CD4-positive, CD25-positive, alpha-beta regulatory T cell (primary cell): ENCODE measurements around the gene MAP3K13. TPM values are rescaled to one million over a fixed set of nuclear protein-coding genes. Genes with fewer than 3 reads are reported as not detected.
"Not testable (repeated sequence)": the region's sequence is repeated elsewhere in the genome, so short reads cannot be mapped to it uniquely, and the experiment has no call there.

Source experiments
- ATAC-seq, 2 donors: fragments of 150-1000 bp; cut with Tn5 transposase; one replicate each; pipeline ENCODE4 v1.10.0; 2021; ENCODE audit warnings: low read depth in 2 of 2, moderate number of reproducible peaks in 2 of 2, moderate library complexity in 1 of 2
- DNase-seq, 3 donors: peaks; one replicate each; pipeline versions ENCODE4 v3.0.0 to v3.0.0-alpha.2; 2012 to 2022; ENCODE audit warnings: mixed read lengths in 1 of 3
- H3K27ac ChIP-seq: one replicate; pipeline ENCODE4 v1.7.0; 2013; ENCODE audit warnings: mild to moderate bottlenecking, low read length; ENCODE audit not compliant: insufficient read depth, poor library complexity, severe bottlenecking
- H3K27me3 ChIP-seq: one replicate; pipeline ENCODE4 v1.7.0; 2013; ENCODE audit warnings: low read length; ENCODE audit not compliant: control insufficient read depth, insufficient read depth
- H3K36me3 ChIP-seq: one replicate; pipeline ENCODE4 v1.7.0; 2013; ENCODE audit warnings: mild to moderate bottlenecking, low read length, moderate library complexity; ENCODE audit not compliant: control insufficient read depth, insufficient read depth
- H3K4me1 ChIP-seq: 2 replicates; pipeline ENCODE4 v1.7.0; 2013; ENCODE audit warnings: mild to moderate bottlenecking, low read length; ENCODE audit not compliant: insufficient read depth, control insufficient read depth, poor library complexity, severe bottlenecking
- H3K4me3 ChIP-seq: one replicate; pipeline ENCODE4 v1.7.0; 2013; ENCODE audit warnings: low read depth, mild to moderate bottlenecking, low read length, moderate library complexity
- H3K9me3 ChIP-seq, 2 experiments: 1 replicate in 1 of 2; 2 replicates in 1 of 2; pipeline ENCODE4 v1.7.0; 2013; ENCODE audit warnings: low read length in 2 of 2, mild to moderate bottlenecking in 1 of 2, moderate library complexity in 1 of 2; ENCODE audit not compliant: control insufficient read depth in 2 of 2
- H3K27ac Mint-ChIP-seq, 3 donors: one replicate each; pipeline ENCODE4 v1.8.0; 2020 to 2022; ENCODE audit warnings: mild to moderate bottlenecking in 3 of 3, mixed read lengths in 3 of 3, moderate library complexity in 2 of 3
- H3K27me3 Mint-ChIP-seq: one replicate; pipeline ENCODE4 v1.8.0; 2022; ENCODE audit warnings: mild to moderate bottlenecking, mixed read lengths
- H3K36me3 Mint-ChIP-seq: one replicate; pipeline ENCODE4 v1.8.0; 2020; ENCODE audit warnings: mixed read lengths
- H3K4me1 Mint-ChIP-seq, 4 donors: one replicate each; pipeline ENCODE4 v1.8.0; 2020 to 2022; ENCODE audit warnings: mixed read lengths in 4 of 4, mild to moderate bottlenecking in 1 of 4
- H3K4me3 Mint-ChIP-seq, 4 donors: one replicate each; pipeline ENCODE4 v1.8.0; 2020 to 2022; ENCODE audit warnings: mild to moderate bottlenecking in 4 of 4, mixed read lengths in 4 of 4, moderate library complexity in 3 of 4
- H3K9me3 Mint-ChIP-seq, 7 donors: one replicate each; pipeline ENCODE4 v1.8.0; 2020 to 2022; ENCODE audit warnings: mixed read lengths in 7 of 7, mild to moderate bottlenecking in 3 of 7, moderate library complexity in 2 of 7
- polyA plus RNA-seq, 4 donors: library from polyadenylated mRNA; unstranded; fragments of 300-500 nt; fragmentation: Illumina TruSeq; gene quantifications; one replicate each; pipeline ENCODE4 v1.2.3, GENCODE V29; 2021
- total RNA-seq: library from RNA; stranded (reverse); gene quantifications from one replicate; pipeline ENCODE4 v1.2.3, GENCODE V29; 2022

MAP3K13 gene
- total and polyA plus RNA-seq, 5 donors from 2014 or later = 3.7 to 29.7 (median 22.2) TPM

- Histone ChIP-seq H3K4me3 (no peak overlapping the region), H3K27me3 (peaks cover 30% of the 10 kb centered on the region), H3K4me1 (peaks cover 5% of the 10 kb centered on the region), H3K9me3 (no peaks in the 10 kb centered on the region), H3K27ac (no peak overlapping the region), H3K36me3 (no peaks in the 10 kb centered on the region)
- Mint-ChIP-seq H3K27ac (no peak overlapping the region), H3K4me3 (no peak overlapping the region), H3K4me1 (peaks cover 7 to 13% (median 10%) of the 10 kb centered on the region in 4 donors), H3K27me3 (peaks cover 46% of the 10 kb centered on the region), H3K36me3 (no peaks in the 10 kb centered on the region), H3K9me3 (peaks cover 0 to 2% (median 0%) of the 10 kb centered on the region in 7 donors)
- DNase-seq = no peak
- ATAC-seq = no peak
These were observed 2.5 kb downstream of the MAP3K13 start for GRCh38 chr3:185365291-185366073.

DNA sequence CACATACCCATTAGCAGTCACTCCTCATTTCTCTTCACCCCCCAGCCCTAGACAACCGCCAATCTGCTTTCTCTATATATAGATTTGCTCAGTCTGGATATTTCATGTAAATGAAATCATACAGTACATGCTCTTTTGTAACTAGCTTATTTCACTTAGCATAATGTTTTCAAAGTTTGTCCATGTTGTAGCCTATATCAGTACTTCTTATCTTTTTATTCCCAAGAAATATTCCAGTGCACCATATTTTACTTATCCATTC lies 3.1 kb downstream of the MAP3K13 start:
- peaks cover 30% of the 10 kb centered on the region for H3K27me3 ChIP-seq
- H3K27ac ChIP-seq = no peak overlapping the region
- H3K27ac Mint-ChIP-seq = no peak overlapping the region
- no peaks in the 10 kb centered on the region for H3K36me3 ChIP-seq
- no peaks in the 10 kb centered on the region for H3K9me3 ChIP-seq
- peaks cover 5% of the 10 kb centered on the region for H3K4me1 ChIP-seq
- no peak overlapping the region for H3K4me3 ChIP-seq
- DNase-seq (no peak), ATAC-seq (no peak)
- peaks cover 46% of the 10 kb centered on the region for H3K27me3 Mint-ChIP-seq
- H3K9me3 Mint-ChIP-seq = peaks cover 0 to 2% (median 0%) of the 10 kb centered on the region in 7 donors
- no peak overlapping the region for H3K4me3 Mint-ChIP-seq
- H3K4me1 Mint-ChIP-seq = peaks cover 7 to 13% (median 10%) of the 10 kb centered on the region in 4 donors
- H3K36me3 Mint-ChIP-seq = no peaks in the 10 kb centered on the region

DNA sequence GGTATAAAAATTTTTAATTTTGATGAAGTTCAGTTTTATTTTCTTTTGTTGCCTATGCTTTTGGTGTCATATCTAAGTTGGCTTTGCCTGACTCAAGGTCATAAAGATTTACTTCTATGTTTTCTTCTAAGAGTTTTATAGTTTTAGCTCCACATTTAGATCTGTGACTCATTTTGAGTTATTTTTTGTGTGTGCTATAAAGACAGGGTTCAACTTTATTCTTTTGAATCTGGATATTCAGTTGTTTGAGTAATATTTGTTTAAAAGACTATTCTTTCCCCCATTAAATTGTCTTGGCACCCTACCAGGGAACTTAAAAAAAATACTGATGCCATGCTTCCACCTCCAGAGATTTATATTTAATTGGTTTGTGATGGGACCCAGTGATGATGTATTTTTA lies 4.0 kb downstream of the MAP3K13 start:
- H3K27me3 Mint-ChIP-seq = peaks cover 43% of the 10 kb centered on the region
- no peak overlapping the region for H3K27ac Mint-ChIP-seq
- Histone ChIP-seq H3K4me1 (peaks cover 5% of the 10 kb centered on the region), H3K27ac (no peak overlapping the region), H3K4me3 (no peak overlapping the region), H3K36me3 (no peaks in the 10 kb centered on the region), H3K27me3 (peaks cover 27% of the 10 kb centered on the region), H3K9me3 (no peaks in the 10 kb centered on the region)
- ATAC-seq (no peak), DNase-seq (no peak)
- H3K36me3 Mint-ChIP-seq = no peaks in the 10 kb centered on the region
- no peak overlapping the region for H3K4me3 Mint-ChIP-seq
- peaks cover 7 to 13% (median 10%) of the 10 kb centered on the region in 4 donors for H3K4me1 Mint-ChIP-seq
- peaks cover 0 to 4% (median 0%) of the 10 kb centered on the region in 7 donors for H3K9me3 Mint-ChIP-seq

DNA sequence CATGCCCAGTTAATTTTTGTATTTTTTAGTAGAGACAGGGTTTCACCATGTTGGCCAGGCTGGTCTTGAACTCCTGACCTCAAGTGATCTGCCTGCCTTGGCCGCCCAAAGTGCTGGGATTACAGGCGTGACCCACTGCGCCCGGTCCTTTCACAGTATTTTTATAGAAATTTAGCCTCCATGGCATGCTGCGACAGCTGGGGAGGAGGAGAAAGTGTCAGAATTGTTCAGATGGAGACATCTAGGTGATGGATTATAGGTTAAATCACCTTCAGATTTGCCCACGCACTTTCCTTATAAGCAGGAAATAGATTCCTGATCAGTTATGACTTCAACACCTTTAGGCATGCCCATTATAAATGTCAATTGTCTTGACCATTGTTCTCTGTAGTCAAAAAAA lies 7.4 kb downstream of the MAP3K13 start:
- H3K4me3 Mint-ChIP-seq, H3K36me3 Mint-ChIP-seq, H3K9me3 Mint-ChIP-seq, H3K36me3 ChIP-seq, H3K27me3 ChIP-seq, H3K9me3 ChIP-seq, H3K27ac Mint-ChIP-seq, DNase-seq, H3K27ac ChIP-seq, H3K4me1 Mint-ChIP-seq, H3K4me1 ChIP-seq, H3K4me3 ChIP-seq, ATAC-seq: not testable (repeated sequence)
- H3K27me3 Mint-ChIP-seq = peaks cover 22% of the 10 kb centered on the region

DNA sequence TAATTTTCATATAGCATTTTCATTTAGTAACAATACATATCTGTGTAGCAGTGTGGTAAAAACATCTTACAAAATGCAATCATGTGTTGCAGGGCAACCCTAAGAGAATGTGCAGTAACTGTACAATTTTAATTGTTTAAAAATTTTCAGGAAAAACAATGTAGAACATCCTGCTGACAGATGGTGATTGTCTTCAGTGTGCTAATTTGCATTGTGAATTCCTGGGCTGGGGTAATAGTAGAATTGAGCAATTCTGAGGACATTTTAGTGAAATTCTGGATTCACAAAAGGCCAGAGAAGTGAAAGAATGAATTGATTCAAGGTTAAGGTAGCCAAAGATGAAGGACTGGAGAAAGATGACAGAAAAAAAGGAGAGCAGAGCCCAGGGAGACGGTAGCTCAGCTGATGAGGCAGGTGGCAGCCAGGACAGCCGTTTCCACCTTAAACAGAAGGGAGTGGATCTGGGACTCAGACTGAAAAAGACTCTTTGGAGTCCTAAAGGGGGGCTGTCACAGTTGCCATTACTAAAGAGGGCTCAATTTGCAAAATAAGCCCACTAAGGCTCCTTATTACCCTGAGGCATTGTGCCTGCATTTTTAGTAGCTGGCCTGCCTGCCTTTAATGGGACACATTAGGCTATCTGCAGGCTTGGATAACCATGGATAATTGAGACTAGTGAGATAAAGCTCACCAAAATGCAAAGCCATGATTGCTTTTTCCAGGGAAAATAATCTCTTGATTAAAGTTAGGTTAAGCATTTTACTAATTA lies 8.6 kb downstream of the MAP3K13 start:
- Mint-ChIP-seq H3K27ac (no peak overlapping the region), H3K27me3 (peaks cover 17% of the 10 kb centered on the region), H3K4me1 (no peaks in the 10 kb centered on the region), H3K4me3 (no peak overlapping the region), H3K9me3 (peaks cover 0 to 2% (median 0%) of the 10 kb centered on the region in 7 donors), H3K36me3 (no peaks in the 10 kb centered on the region)
- Histone ChIP-seq H3K27ac (no peak overlapping the region), H3K4me1 (no peaks in the 10 kb centered on the region), H3K36me3 (no peaks in the 10 kb centered on the region), H3K4me3 (no peak overlapping the region), H3K27me3 (peaks cover 2% of the 10 kb centered on the region), H3K9me3 (no peaks in the 10 kb centered on the region)
- ATAC-seq = no peak
- DNase-seq = no peak

- no peak for ATAC-seq
- Mint-ChIP-seq H3K4me3 (no peak overlapping the region), H3K36me3 (no peaks in the 10 kb centered on the region), H3K27ac (no peak overlapping the region), H3K4me1 (no peaks in the 10 kb centered on the region), H3K27me3 (peaks cover 8% of the 10 kb centered on the region), H3K9me3 (peaks cover 0 to 4% (median 0%) of the 10 kb centered on the region in 7 donors)
- Histone ChIP-seq H3K36me3 (no peaks in the 10 kb centered on the region), H3K9me3 (no peaks in the 10 kb centered on the region), H3K27me3 (no peaks in the 10 kb centered on the region), H3K4me3 (no peak overlapping the region), H3K4me1 (no peaks in the 10 kb centered on the region), H3K27ac (no peak overlapping the region)
- no peak for DNase-seq
These were observed 18.6 kb downstream of the MAP3K13 start for GRCh38 chr3:185381320-185382058.

- no peaks in the 10 kb centered on the region for H3K36me3 ChIP-seq
- ATAC-seq (no peak), DNase-seq (no peak)
- no peak overlapping the region for H3K4me3 ChIP-seq
- no peak overlapping the region for H3K4me3 Mint-ChIP-seq
- no peaks in the 10 kb centered on the region for H3K27me3 ChIP-seq
- peaks cover 10% of the 10 kb centered on the region for H3K27me3 Mint-ChIP-seq
- H3K27ac ChIP-seq = no peak overlapping the region
- H3K4me1 ChIP-seq = no peaks in the 10 kb centered on the region
- no peaks in the 10 kb centered on the region for H3K9me3 ChIP-seq
- no peaks in the 10 kb centered on the region for H3K36me3 Mint-ChIP-seq
- H3K9me3 Mint-ChIP-seq = peaks cover 0 to 4% (median 0%) of the 10 kb centered on the region in 7 donors
- no peaks in the 10 kb centered on the region for H3K4me1 Mint-ChIP-seq
- no peak overlapping the region for H3K27ac Mint-ChIP-seq
These were observed 19.2 kb downstream of the MAP3K13 start for GRCh38 chr3:185382154-185382553.
